ENCODE measurements around the gene CTAG1B.
"Not testable (repeated sequence)": the region's sequence is repeated elsewhere in the genome, so short reads cannot be mapped to it uniquely, and the experiment has no call there.

The CTAG1B gene

GRCh38 chrX:154592505-154592904 is 26.6 kb downstream of the CTAG1B start:
- TF ChIP-seq CTCF (IDR thresholded peaks at IDR 0.05; ENCODE audit: insufficient read depth, missing control alignments): no peak
- DNase-seq (ENCODE audit: insufficient read length, low spot score) (no peak), FAIRE-seq (no peak)

GRCh38 chrX:154590415-154590814 is 28.7 kb downstream of the CTAG1B start:
- FAIRE-seq: peak; percentile 69
- DNase-seq (ENCODE audit: insufficient read length, low spot score): not testable (repeated sequence)

- not testable (repeated sequence) for FAIRE-seq; DNase-seq (ENCODE audit: insufficient read length, low spot score)
Observed at GRCh38 chrX:154584585-154585183, 34.4 kb downstream of the CTAG1B start, which contains the start of gene CTAG1A. CTAG1A (plus strand) TSS chrX:154585133; CDS start chrX:154585207, 74 bp downstream.

- not testable (repeated sequence) for DNase-seq (ENCODE audit: insufficient read length, low spot score); FAIRE-seq
Observed at GRCh38 chrX:154582994-154583393, 36.1 kb downstream of the CTAG1B start.

- peak; percentile 90 for FAIRE-seq
- not testable (repeated sequence) for DNase-seq (ENCODE audit: insufficient read length, low spot score)
Observed at GRCh38 chrX:154575076-154575475, 44.0 kb downstream of the CTAG1B start.

GRCh38 chrX:154573061-154573460 is 46.0 kb downstream of the CTAG1B start:
- DNase-seq (ENCODE audit: insufficient read length, low spot score); FAIRE-seq: not testable (repeated sequence)

GRCh38 chrX:154570361-154570760 is 48.7 kb downstream of the CTAG1B start:
- FAIRE-seq; DNase-seq (ENCODE audit: insufficient read length, low spot score): not testable (repeated sequence)
